Thoracic aorta (tissue), 2 donors: ENCODE results near the gene NFASC. TPM values are rescaled to one million over a fixed set of nuclear protein-coding genes. Genes with fewer than 3 reads are reported as not detected.

ENCODE experiments used
- ATAC-seq: fragments of 150-250 bp; one replicate; pipeline ENCODE4 v1.8.0; 2017; ENCODE audit warnings: low read depth; ENCODE audit not compliant: insufficient number of reproducible peaks, low FRiP score
- DNase-seq: peaks from one replicate; pipeline ENCODE4 v3.0.0-alpha.2; 2020; ENCODE audit warnings: low spot score
- H3K27ac ChIP-seq, 2 donors: fragments of 200-600 bp; sonication (generic); 1 replicate in 1 of 2; 2 replicates in 1 of 2; pipeline ENCODE4 v1.5.1; 2016; ENCODE audit warnings: mild to moderate bottlenecking in 2 of 2, moderate library complexity in 2 of 2
- H3K27me3 ChIP-seq: fragments of 200-600 bp; sonication (generic); replicated peaks from 2 replicates; pipeline ENCODE4 v1.6.0; 2016; ENCODE audit warnings: mild to moderate bottlenecking; ENCODE audit not compliant: insufficient read depth
- H3K36me3 ChIP-seq: fragments of 200-600 bp; sonication (generic); one replicate; pipeline ENCODE4 v1.5.1; 2016
- H3K4me1 ChIP-seq, 2 donors: fragments of 200-600 bp; sonication (generic); 1 replicate in 1 of 2; 2 replicates in 1 of 2; pipeline versions ENCODE4 v1.5.1 to v1.6.0; 2016; ENCODE audit warnings: low read depth in 2 of 2, mild to moderate bottlenecking in 1 of 2; ENCODE audit not compliant: control insufficient read depth in 1 of 2
- H3K4me3 ChIP-seq: fragments of 200-600 bp; sonication (generic); 2 replicates; pipeline ENCODE4 v1.5.1; 2016; ENCODE audit warnings: mild to moderate bottlenecking
- H3K9me3 ChIP-seq: fragments of 200-600 bp; sonication (generic); 2 replicates; pipeline ENCODE4 v1.5.1; 2016
- total RNA-seq, 2 donors: library from RNA; depleted of rRNA; stranded (reverse); fragments of >200 nt; gene quantifications; one replicate each; pipeline versions ENCODE4 v1.1.0 to v1.2.3, GENCODE V29; 2016
- TF ChIP-seq, protein P1 (sequence below): fragments of 200-600 bp; sonication (generic); IDR thresholded peaks from one replicate; pipeline ENCODE4 v1.5.1; 2019; ENCODE audit warnings: antibody characterized with exemption

The NFASC gene
- total RNA-seq, 2 donors from 2014 or later = 26.2 to 29.5 TPM

- Histone ChIP-seq H3K4me3 (no peak overlapping the region), H3K27me3 (no peaks in the 10 kb centered on the region), H3K27ac (no peak overlapping the region), H3K36me3 (no peaks in the 10 kb centered on the region), H3K9me3 (no peaks in the 10 kb centered on the region), H3K4me1 (peaks cover 0 to 3% of the 10 kb centered on the region in 2 donors)
- ATAC-seq = no peak
- TF ChIP-seq, protein P1, sequence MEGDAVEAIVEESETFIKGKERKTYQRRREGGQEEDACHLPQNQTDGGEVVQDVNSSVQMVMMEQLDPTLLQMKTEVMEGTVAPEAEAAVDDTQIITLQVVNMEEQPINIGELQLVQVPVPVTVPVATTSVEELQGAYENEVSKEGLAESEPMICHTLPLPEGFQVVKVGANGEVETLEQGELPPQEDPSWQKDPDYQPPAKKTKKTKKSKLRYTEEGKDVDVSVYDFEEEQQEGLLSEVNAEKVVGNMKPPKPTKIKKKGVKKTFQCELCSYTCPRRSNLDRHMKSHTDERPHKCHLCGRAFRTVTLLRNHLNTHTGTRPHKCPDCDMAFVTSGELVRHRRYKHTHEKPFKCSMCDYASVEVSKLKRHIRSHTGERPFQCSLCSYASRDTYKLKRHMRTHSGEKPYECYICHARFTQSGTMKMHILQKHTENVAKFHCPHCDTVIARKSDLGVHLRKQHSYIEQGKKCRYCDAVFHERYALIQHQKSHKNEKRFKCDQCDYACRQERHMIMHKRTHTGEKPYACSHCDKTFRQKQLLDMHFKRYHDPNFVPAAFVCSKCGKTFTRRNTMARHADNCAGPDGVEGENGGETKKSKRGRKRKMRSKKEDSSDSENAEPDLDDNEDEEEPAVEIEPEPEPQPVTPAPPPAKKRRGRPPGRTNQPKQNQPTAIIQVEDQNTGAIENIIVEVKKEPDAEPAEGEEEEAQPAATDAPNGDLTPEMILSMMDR = no peak
- no peak for DNase-seq
Measured at GRCh38 chr1:205066141-205066818, 195.6 kb downstream of the NFASC start.

- Histone ChIP-seq H3K4me1 (no peaks in the 10 kb centered on the region), H3K9me3 (no peaks in the 10 kb centered on the region), H3K4me3 (no peak overlapping the region), H3K27me3 (no peaks in the 10 kb centered on the region), H3K27ac (no peak overlapping the region), H3K36me3 (no peaks in the 10 kb centered on the region)
- TF ChIP-seq, protein P1 = no peak
- DNase-seq (no peak), ATAC-seq (no peak)
Measured at GRCh38 chr1:205067031-205067430, 196.4 kb downstream of the NFASC start.

DNA sequence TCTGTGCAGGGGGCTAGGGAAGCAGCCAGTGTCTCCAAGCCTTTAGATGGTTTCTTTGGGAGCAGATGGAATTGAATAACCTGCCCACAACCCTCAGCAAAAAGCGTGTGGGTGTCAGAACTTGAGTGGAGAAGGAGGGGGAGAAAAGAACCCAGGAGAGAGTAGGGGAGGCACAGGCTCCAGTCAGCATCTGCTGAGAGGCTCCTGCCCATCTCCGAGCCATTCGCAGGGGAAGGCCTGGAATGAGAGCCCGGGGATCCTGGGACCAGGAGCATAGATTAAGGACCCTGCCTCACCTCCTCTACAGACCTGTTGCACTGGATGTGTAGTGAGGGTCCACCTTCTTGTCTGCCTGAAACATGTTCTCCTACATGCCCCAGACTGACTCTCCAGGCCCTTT, 197.3 kb downstream of the NFASC start:
- Histone ChIP-seq H3K36me3 (no peaks in the 10 kb centered on the region), H3K4me1 (no peaks in the 10 kb centered on the region), H3K4me3 (no peak overlapping the region), H3K9me3 (no peaks in the 10 kb centered on the region), H3K27ac (no peak overlapping the region), H3K27me3 (no peaks in the 10 kb centered on the region)
- ATAC-seq = no peak
- TF ChIP-seq, protein P1 = no peak
- no peak for DNase-seq

- H3K36me3 ChIP-seq = no peaks in the 10 kb centered on the region
- ATAC-seq = no peak
- H3K9me3 ChIP-seq = no peaks in the 10 kb centered on the region
- DNase-seq = no peak
- no peaks in the 10 kb centered on the region for H3K4me1 ChIP-seq
- H3K27ac ChIP-seq = no peak overlapping the region
- TF ChIP-seq, protein P1 = no peak
- H3K27me3 ChIP-seq = no peaks in the 10 kb centered on the region
- H3K4me3 ChIP-seq = no peak overlapping the region
Measured at GRCh38 chr1:205068457-205069040, 197.9 kb downstream of the NFASC start.

- Histone ChIP-seq H3K4me1 (no peaks in the 10 kb centered on the region), H3K36me3 (no peaks in the 10 kb centered on the region), H3K9me3 (no peaks in the 10 kb centered on the region), H3K4me3 (no peak overlapping the region), H3K27me3 (no peaks in the 10 kb centered on the region), H3K27ac (no peak overlapping the region)
- ATAC-seq (no peak), DNase-seq (no peak)
- TF ChIP-seq, protein P1 = no peak
Measured at GRCh38 chr1:205069371-205070125, 198.9 kb downstream of the NFASC start.
